ENCODE measurements around the gene HMGCR.
"Not testable (repeated sequence)": the region's sequence is repeated elsewhere in the genome, so short reads cannot be mapped to it uniquely, and the experiment has no call there.

The HMGCR gene

GRCh38 chr5:75336615-75337336, at the start of gene HMGCR:
HMGCR (plus strand) TSS chr5:75337220; CDS start chr5:75342606, 5,386 bp downstream.
- Histone ChIP-seq H3K9me3 (ENCODE audit: insufficient read depth, low read length) (no peaks in the 10 kb centered on the region), H3K27ac (ENCODE audit: low read length) (peak within 1 kb of the TSS; percentile 88), H3K27me3 (ENCODE audit: low read depth, low read length) (no peaks in the 10 kb centered on the region), H3K4me2 (ENCODE audit: low read length) (peak within 1 kb of the TSS; percentile 96), H3K4me3 (ENCODE audit: low read length) (peak within 1 kb of the TSS; percentile 97), H4K20me1 (ENCODE audit: insufficient read depth, low read length) (peaks cover 36% of the 10 kb centered on the region), H3K9ac (ENCODE audit: low read length) (peak within 1 kb of the TSS; percentile 98), H3K4me1 (ENCODE audit: low read length) (peaks cover 26% of the 10 kb centered on the region), H2AFZ (ENCODE audit: low read depth, low read length) (peak within 1 kb of the TSS; percentile 69; the same call in 1 of the 2 replicates), H3K36me3 (replicated peaks; ENCODE audit: low read depth, low read length) (peaks cover 21% of the 10 kb centered on the region), H3K79me2 (ENCODE audit: low read length) (peaks cover 52% of the 10 kb centered on the region)
- TF ChIP-seq EZH2phosphoT487 (IDR thresholded peaks at IDR 0.05; ENCODE audit: low read depth) = no peak
- TF ChIP-seq CTCF (IDR thresholded peaks at IDR 0.05; ENCODE audit: low read depth, low read length) = peak; percentile 24

- H3K4me1 ChIP-seq (ENCODE audit: low read length); H4K20me1 ChIP-seq (ENCODE audit: insufficient read depth, low read length); H3K9ac ChIP-seq (ENCODE audit: low read length); H3K27me3 ChIP-seq (ENCODE audit: low read depth, low read length); H3K4me3 ChIP-seq (ENCODE audit: low read length); H3K36me3 ChIP-seq (replicated peaks; ENCODE audit: low read depth, low read length); H2AFZ ChIP-seq (ENCODE audit: low read depth, low read length); H3K27ac ChIP-seq (ENCODE audit: low read length); H3K79me2 ChIP-seq (ENCODE audit: low read length); H3K4me2 ChIP-seq (ENCODE audit: low read length); H3K9me3 ChIP-seq (ENCODE audit: insufficient read depth, low read length): not testable (repeated sequence)
Measured at GRCh38 chr5:75291844-75292243, 45.2 kb upstream of the HMGCR start.

- no peak overlapping the region for H2AFZ ChIP-seq (ENCODE audit: low read depth, low read length)
- H3K4me1 ChIP-seq (ENCODE audit: low read length) = no peaks in the 10 kb centered on the region
- H3K27me3 ChIP-seq (ENCODE audit: low read depth, low read length) = no peaks in the 10 kb centered on the region
- H4K20me1 ChIP-seq (ENCODE audit: insufficient read depth, low read length) = no peaks in the 10 kb centered on the region
- H3K79me2 ChIP-seq (ENCODE audit: low read length) = no peaks in the 10 kb centered on the region
- H3K27ac ChIP-seq (ENCODE audit: low read length) = no peak overlapping the region
- H3K4me3 ChIP-seq (ENCODE audit: low read length) = no peak overlapping the region
- TF ChIP-seq EZH2phosphoT487 (IDR thresholded peaks at IDR 0.05; ENCODE audit: low read depth) (no peak), CTCF (IDR thresholded peaks at IDR 0.05; ENCODE audit: low read depth, low read length) (no peak)
- H3K36me3 ChIP-seq (replicated peaks; ENCODE audit: low read depth, low read length) = no peaks in the 10 kb centered on the region
- H3K9ac ChIP-seq (ENCODE audit: low read length) = no peak overlapping the region
- H3K4me2 ChIP-seq (ENCODE audit: low read length) = no peak overlapping the region
- 0 out of 2 replicates have a peak, but pooled peaks cover 4% of the 10 kb centered on the region for H3K9me3 ChIP-seq (ENCODE audit: insufficient read depth, low read length)
Measured at GRCh38 chr5:75300084-75300483, 36.9 kb upstream of the HMGCR start.

DNA sequence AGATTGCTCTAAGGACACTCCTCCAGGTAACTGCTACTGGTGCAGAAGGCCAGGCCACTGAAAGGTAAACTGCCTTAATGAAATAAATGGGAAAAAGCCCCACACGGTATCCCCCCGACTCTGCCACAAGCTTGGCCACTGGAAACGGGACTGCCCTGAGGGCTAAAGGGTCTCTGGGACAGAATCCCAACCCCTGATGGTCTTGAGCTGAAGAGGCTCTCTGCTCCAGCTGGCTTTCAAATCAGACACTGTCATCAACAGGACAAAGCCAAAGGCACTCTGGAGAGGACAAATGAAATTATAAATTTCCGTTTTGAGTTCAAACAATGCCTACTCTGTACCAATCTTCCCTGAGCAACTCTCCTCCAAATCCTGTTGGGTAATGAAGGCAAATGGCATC, 33.6 kb upstream of the HMGCR start:
- TF ChIP-seq CTCF (IDR thresholded peaks at IDR 0.05; ENCODE audit: low read depth, low read length) (no peak), EZH2phosphoT487 (IDR thresholded peaks at IDR 0.05; ENCODE audit: low read depth) (no peak)
- no peak overlapping the region for H3K27ac ChIP-seq (ENCODE audit: low read length)
- H3K9me3 ChIP-seq (ENCODE audit: insufficient read depth, low read length) = no peaks in the 10 kb centered on the region
- H3K4me2 ChIP-seq (ENCODE audit: low read length) = no peak overlapping the region
- H3K4me1 ChIP-seq (ENCODE audit: low read length) = no peaks in the 10 kb centered on the region
- H3K4me3 ChIP-seq (ENCODE audit: low read length) = no peak overlapping the region
- no peaks in the 10 kb centered on the region for H3K36me3 ChIP-seq (replicated peaks; ENCODE audit: low read depth, low read length)
- no peak overlapping the region for H3K9ac ChIP-seq (ENCODE audit: low read length)
- H4K20me1 ChIP-seq (ENCODE audit: insufficient read depth, low read length) = no peaks in the 10 kb centered on the region
- no peaks in the 10 kb centered on the region for H3K27me3 ChIP-seq (ENCODE audit: low read depth, low read length)
- H3K79me2 ChIP-seq (ENCODE audit: low read length) = no peaks in the 10 kb centered on the region
- H2AFZ ChIP-seq (ENCODE audit: low read depth, low read length) = no peak overlapping the region

GRCh38 chr5:75304486-75304885, 32.5 kb upstream of the HMGCR start:
- H3K4me2 ChIP-seq (ENCODE audit: low read length); H3K9me3 ChIP-seq (ENCODE audit: insufficient read depth, low read length); H3K79me2 ChIP-seq (ENCODE audit: low read length); H3K4me1 ChIP-seq (ENCODE audit: low read length); H4K20me1 ChIP-seq (ENCODE audit: insufficient read depth, low read length); H3K36me3 ChIP-seq (replicated peaks; ENCODE audit: low read depth, low read length); H3K27me3 ChIP-seq (ENCODE audit: low read depth, low read length); H3K4me3 ChIP-seq (ENCODE audit: low read length); H3K27ac ChIP-seq (ENCODE audit: low read length); H2AFZ ChIP-seq (ENCODE audit: low read depth, low read length); H3K9ac ChIP-seq (ENCODE audit: low read length): not testable (repeated sequence)
